Measurements from ENCODE around the gene NAT10. TPM values are rescaled to one million over a fixed set of nuclear protein-coding genes. Genes with fewer than 3 reads are reported as not detected.
A peak's percentile ranks its signal among the peaks of the same experiment; 100 is the strongest.

The NAT10 gene
- total RNA-seq, 1 donor from 2014 or later: 63.5 TPM

- no peak overlapping the region for H3K4me3 Mint-ChIP-seq
- H3K36me3 Mint-ChIP-seq: peaks cover 29% of the 10 kb centered on the region
- no peak for DNase-seq (ENCODE audit: extremely low spot score, unreplicated experiment)
- TF ChIP-seq CTCF (conservative IDR thresholded peaks at IDR 0.05): no peak
- H3K27ac Mint-ChIP-seq: no peak overlapping the region
- H3K4me1 Mint-ChIP-seq (ENCODE audit: unreplicated experiment): no peaks in the 10 kb centered on the region
- no peaks in the 10 kb centered on the region for H3K9me3 Mint-ChIP-seq
- H3K27me3 Mint-ChIP-seq: no peaks in the 10 kb centered on the region
Observed at GRCh38 chr11:34114471-34114870, 9.0 kb downstream of the NAT10 start.

GRCh38 chr11:34120651-34121050 lies 15.2 kb downstream of the NAT10 start:
- Mint-ChIP-seq H3K27ac (no peak overlapping the region), H3K4me3 (no peak overlapping the region), H3K36me3 (peaks cover 17% of the 10 kb centered on the region), H3K4me1 (ENCODE audit: unreplicated experiment) (no peaks in the 10 kb centered on the region), H3K9me3 (no peaks in the 10 kb centered on the region), H3K27me3 (no peaks in the 10 kb centered on the region)
- DNase-seq (ENCODE audit: extremely low spot score, unreplicated experiment): no peak
- no peak for TF ChIP-seq CTCF (conservative IDR thresholded peaks at IDR 0.05)

- H3K27ac Mint-ChIP-seq: no peak overlapping the region
- no peak for TF ChIP-seq CTCF (conservative IDR thresholded peaks at IDR 0.05)
- DNase-seq (ENCODE audit: extremely low spot score, unreplicated experiment): peak; percentile 24
- H3K4me3 Mint-ChIP-seq: no peak overlapping the region
- no peaks in the 10 kb centered on the region for H3K27me3 Mint-ChIP-seq
- no peaks in the 10 kb centered on the region for H3K9me3 Mint-ChIP-seq
- H3K4me1 Mint-ChIP-seq (ENCODE audit: unreplicated experiment): no peaks in the 10 kb centered on the region
- peaks cover 36% of the 10 kb centered on the region for H3K36me3 Mint-ChIP-seq
Observed at GRCh38 chr11:34124885-34125668, 19.6 kb downstream of the NAT10 start.

- no peak for DNase-seq (ENCODE audit: extremely low spot score, unreplicated experiment)
- TF ChIP-seq CTCF (conservative IDR thresholded peaks at IDR 0.05): no peak
- Mint-ChIP-seq H3K27me3 (no peaks in the 10 kb centered on the region), H3K36me3 (peaks cover 34% of the 10 kb centered on the region), H3K9me3 (no peaks in the 10 kb centered on the region), H3K4me1 (ENCODE audit: unreplicated experiment) (no peaks in the 10 kb centered on the region), H3K27ac (no peak overlapping the region), H3K4me3 (no peak overlapping the region)
Observed at GRCh38 chr11:34126959-34127848, 21.8 kb downstream of the NAT10 start.

GRCh38 chr11:34128824-34129223 lies 23.4 kb downstream of the NAT10 start:
- H3K4me1 Mint-ChIP-seq (ENCODE audit: unreplicated experiment): no peaks in the 10 kb centered on the region

More at GRCh38 chr11:34128824-34129223, 23.4 kb downstream of the NAT10 start:
- Mint-ChIP-seq H3K4me3 (no peak overlapping the region), H3K27me3 (no peaks in the 10 kb centered on the region), H3K36me3 (peaks cover 31% of the 10 kb centered on the region), H3K9me3 (no peaks in the 10 kb centered on the region), H3K27ac (no peak overlapping the region)
- no peak for TF ChIP-seq CTCF (conservative IDR thresholded peaks at IDR 0.05)
- DNase-seq (ENCODE audit: extremely low spot score, unreplicated experiment): no peak

Measured in type B pancreatic cell (in vitro differentiated cells).